OCI-LY1 (cell line): ENCODE results near the gene OSBPL2.

Source experiments
- H2AFZ ChIP-seq: fragments of 200-600 bp; sonication (generic), shearing (Covaris generic); 2 replicates; pipeline ENCODE4 v1.6.0; 2014; ENCODE audit warnings: antibody characterized with exemption, mild to moderate bottlenecking, low read length
- H3F3A ChIP-seq: fragments of 200-600 bp; sonication (generic), shearing (Covaris generic); 2 replicates; pipeline ENCODE4 v1.6.0; 2014; ENCODE audit warnings: mild to moderate bottlenecking, antibody characterized with exemption, low read length, moderate library complexity; ENCODE audit not compliant: insufficient read depth
- H3K27ac ChIP-seq: fragments of 200-600 bp; sonication (generic); 2 replicates; pipeline ENCODE4 v1.5.1; 2014; ENCODE audit warnings: low read length, mixed run types, mild to moderate bottlenecking, low read depth; ENCODE audit not compliant: poor library complexity, severe bottlenecking
- H3K27me3 ChIP-seq: fragments of 200-600 bp; sonication (generic); 2 replicates; pipeline ENCODE4 v1.6.0; 2014; ENCODE audit warnings: antibody characterized with exemption, mild to moderate bottlenecking, low read length, moderate library complexity; ENCODE audit not compliant: insufficient read depth
- H3K36me3 ChIP-seq: fragments of 200-600 bp; sonication (generic); 2 replicates; pipeline ENCODE4 v1.6.1; 2014; ENCODE audit warnings: mild to moderate bottlenecking, antibody characterized with exemption, low read length, moderate library complexity, mixed read lengths; ENCODE audit not compliant: insufficient read depth
- H3K4me1 ChIP-seq: fragments of 200-600 bp; sonication (generic); 2 replicates; pipeline ENCODE4 v1.5.1; 2014; ENCODE audit warnings: mild to moderate bottlenecking, low read length, moderate library complexity; ENCODE audit not compliant: insufficient read depth, severe bottlenecking
- H3K4me2 ChIP-seq: fragments of 200-600 bp; sonication (generic), shearing (Covaris generic); 2 replicates; pipeline ENCODE4 v1.6.1; 2014; ENCODE audit warnings: low read length
- H3K4me3 ChIP-seq: fragments of 200-600 bp; sonication (generic); 2 replicates; pipeline ENCODE4 v1.5.1; 2014; ENCODE audit warnings: low read length, low read depth, mild to moderate bottlenecking, mixed read lengths; ENCODE audit not compliant: poor library complexity, severe bottlenecking
- H3K79me2 ChIP-seq: fragments of 200-600 bp; shearing (Covaris generic); 2 replicates; pipeline ENCODE4 v1.6.1; 2016; ENCODE audit warnings: mixed run types, low read length, mixed read lengths; ENCODE audit not compliant: insufficient read depth
- H3K9ac ChIP-seq: fragments of 200-600 bp; sonication (generic), shearing (Covaris generic); 2 replicates; pipeline ENCODE4 v1.6.1; 2014; ENCODE audit warnings: mild to moderate bottlenecking, low read length, mixed read lengths
- H3K9me2 ChIP-seq: fragments of 200-600 bp; sonication (generic), shearing (Covaris generic); 2 replicates; pipeline ENCODE4 v1.6.1; 2014; ENCODE audit warnings: low read depth, mild to moderate bottlenecking, low read length, mixed read lengths
- H3K9me3 ChIP-seq: fragments of 200-600 bp; shearing (Covaris generic); 2 replicates; pipeline ENCODE4 v1.6.1; 2014; ENCODE audit warnings: low read length, mixed read lengths
- H4K20me1 ChIP-seq: fragments of 200-600 bp; sonication (generic), shearing (Covaris generic); 2 replicates; pipeline ENCODE4 v1.6.0; 2016; ENCODE audit warnings: mild to moderate bottlenecking, low read length; ENCODE audit not compliant: insufficient read depth
- CTCF ChIP-seq: fragments of 200-600 bp; sonication (generic), shearing (Covaris generic); IDR thresholded peaks from 2 replicates; pipeline ENCODE4 v1.5.1; 2017; ENCODE audit warnings: mild to moderate bottlenecking, antibody characterized with exemption, low read length, moderate library complexity, mixed read lengths
- EZH2 ChIP-seq: fragments of 200-600 bp; sonication (generic), shearing (Covaris generic); IDR thresholded peaks from 2 replicates; pipeline ENCODE4 v1.8.0; 2017; ENCODE audit warnings: borderline replicate concordance, mixed run types, mild to moderate bottlenecking, antibody characterized with exemption, low read length, moderate library complexity, mixed read lengths

Gene OSBPL2

DNA sequence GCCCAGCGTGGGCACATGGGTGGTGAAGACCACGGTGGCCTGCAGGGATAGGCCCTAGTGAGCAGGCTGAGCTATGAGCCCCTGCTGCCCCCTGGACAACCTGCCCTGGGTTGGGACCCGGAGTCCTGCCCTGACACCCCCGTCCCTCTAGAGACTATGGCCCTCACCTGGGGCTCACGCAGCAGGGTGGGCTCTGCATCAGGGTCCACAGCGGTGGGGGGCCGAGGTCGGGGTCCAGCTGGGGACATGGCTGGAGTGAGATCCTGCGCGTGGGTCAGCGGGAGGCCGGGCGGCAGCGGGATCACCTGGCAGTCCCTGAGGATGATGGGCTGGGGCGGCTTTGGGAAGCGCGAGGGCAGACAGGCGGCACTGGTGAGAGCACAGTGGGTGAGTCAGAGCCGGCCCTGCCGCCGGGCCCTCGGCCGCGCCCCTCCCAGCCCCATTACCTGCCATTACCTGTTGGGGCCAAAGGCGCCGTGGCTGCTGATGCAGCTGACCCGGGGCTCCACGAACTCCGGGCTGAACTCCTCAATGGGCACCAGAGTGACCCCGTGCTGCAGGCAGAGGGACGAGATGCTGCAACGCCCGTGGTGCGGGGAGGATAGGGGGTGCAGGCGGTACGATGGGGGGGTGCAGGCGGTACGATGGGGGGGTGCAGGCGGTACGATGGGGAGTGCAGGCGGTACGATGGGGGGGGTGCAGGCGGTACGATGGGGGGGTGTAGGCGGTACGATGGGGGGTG is 92.4 kb downstream of the OSBPL2 start:
- Histone ChIP-seq H3K27ac (no peak overlapping the region), H3F3A (no peaks in the 10 kb centered on the region), H3K27me3 (0 out of 2 replicates have a peak, but pooled peaks cover 6% of the 10 kb centered on the region), H3K9me3 (no peaks in the 10 kb centered on the region), H3K9ac (no peak overlapping the region), H3K4me3 (no peak overlapping the region), H2AFZ (no peak overlapping the region), H3K79me2 (no peaks in the 10 kb centered on the region), H3K36me3 (no peaks in the 10 kb centered on the region; the same call in 1 of the 2 replicates), H3K9me2 (no peaks in the 10 kb centered on the region), H3K4me2 (no peak overlapping the region), H3K4me1 (peaks cover 6% of the 10 kb centered on the region), H4K20me1 (no peaks in the 10 kb centered on the region)
- TF ChIP-seq CTCF (no peak), EZH2 (no peak)

GRCh38 chr20:62331347-62331746 is 93.0 kb downstream of the OSBPL2 start:
- no peaks in the 10 kb centered on the region for H3K9me3 ChIP-seq
- H3K4me3 ChIP-seq = no peak overlapping the region
- H4K20me1 ChIP-seq = no peaks in the 10 kb centered on the region
- H3F3A ChIP-seq = no peaks in the 10 kb centered on the region
- no peaks in the 10 kb centered on the region for H3K79me2 ChIP-seq
- H3K9me2 ChIP-seq = no peaks in the 10 kb centered on the region
- H3K27me3 ChIP-seq = 0 out of 2 replicates have a peak, but pooled peaks cover 6% of the 10 kb centered on the region
- H3K27ac ChIP-seq = no peak overlapping the region
- H3K9ac ChIP-seq = no peak overlapping the region
- no peak for TF ChIP-seq CTCF
- TF ChIP-seq EZH2 = no peak
- no peak overlapping the region for H3K4me2 ChIP-seq
- H3K36me3 ChIP-seq = no peaks in the 10 kb centered on the region
- peaks cover 8% of the 10 kb centered on the region for H3K4me1 ChIP-seq
- no peak overlapping the region for H2AFZ ChIP-seq

DNA sequence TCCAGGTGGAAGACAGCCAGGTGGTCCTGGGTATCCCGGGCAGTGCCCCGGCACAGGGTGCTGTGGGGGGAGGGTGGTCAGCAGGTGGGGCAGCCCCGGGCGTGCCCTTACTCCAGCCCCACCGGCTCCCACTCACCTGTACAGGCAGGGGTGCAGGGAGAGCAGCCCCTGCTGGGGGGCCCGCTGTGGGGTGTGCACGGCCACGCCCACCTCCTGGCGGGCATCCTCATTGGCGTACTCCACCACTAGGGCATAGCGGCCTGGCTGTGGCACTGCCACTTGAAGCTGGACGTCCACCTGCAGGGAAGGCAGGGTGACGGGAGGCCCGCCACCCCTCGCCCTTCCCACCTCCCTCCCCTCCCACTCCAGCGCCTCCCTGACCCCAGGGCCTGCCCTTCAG is 94.1 kb downstream of the OSBPL2 start:
- Histone ChIP-seq H3K4me1 (peaks cover 17% of the 10 kb centered on the region), H3K4me2 (no peak overlapping the region), H3K4me3 (no peak overlapping the region), H3K9ac (no peak overlapping the region), H3K27me3 (0 out of 2 replicates have a peak, but pooled peaks cover 4% of the 10 kb centered on the region), H3K79me2 (no peaks in the 10 kb centered on the region), H2AFZ (no peak overlapping the region), H3K9me2 (no peaks in the 10 kb centered on the region), H3K27ac (no peak overlapping the region), H3K9me3 (no peaks in the 10 kb centered on the region), H3F3A (no peaks in the 10 kb centered on the region), H3K36me3 (no peaks in the 10 kb centered on the region), H4K20me1 (no peaks in the 10 kb centered on the region)
- no peak for TF ChIP-seq EZH2
- TF ChIP-seq CTCF = no peak
